ENCODE results near the gene DTX3L. TPM values are rescaled to one million over a fixed set of nuclear protein-coding genes. Genes with fewer than 3 reads are reported as not detected.

DTX3L gene
- total RNA-seq, 1 experiment from 2014 or later, result 41.7 TPM

DNA sequence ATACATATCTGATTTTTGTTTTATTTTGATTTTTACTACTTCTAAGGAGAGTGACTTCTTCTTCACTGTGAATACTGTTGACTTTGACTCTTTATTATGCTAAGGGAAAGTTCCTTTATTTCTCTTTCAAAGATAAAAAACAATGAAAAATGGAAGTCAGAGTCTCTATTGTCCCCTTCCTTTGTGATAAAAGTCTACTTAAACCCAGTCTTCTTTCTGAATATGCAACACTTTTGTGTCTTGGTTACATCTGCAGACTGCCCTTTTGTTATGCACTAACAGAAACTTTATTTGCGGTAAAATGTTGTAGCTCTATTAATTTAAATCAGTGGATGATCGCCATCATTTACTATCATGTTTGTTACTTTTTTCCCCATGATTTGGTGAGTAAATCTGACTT lies 26.5 kb downstream of the DTX3L start:
- Histone ChIP-seq H3K9me2 (ENCODE audit: insufficient read depth) (no peaks in the 10 kb centered on the region), H3K27me3 (ENCODE audit: insufficient read depth, low read depth) (no peaks in the 10 kb centered on the region), H2AFZ (no peak overlapping the region), H3F3A (ENCODE audit: insufficient read depth, low read depth) (no peaks in the 10 kb centered on the region), H3K4me3 (no peak overlapping the region), H3K27ac (no peak overlapping the region), H3K9me3 (ENCODE audit: insufficient read depth, low read depth) (no peaks in the 10 kb centered on the region), H3K79me2 (ENCODE audit: low read depth) (no peaks in the 10 kb centered on the region), H3K36me3 (ENCODE audit: low read depth) (no peaks in the 10 kb centered on the region), H3K4me2 (no peak overlapping the region), H3K4me1 (replicated peaks; ENCODE audit: insufficient read depth) (no peaks in the 10 kb centered on the region), H4K20me1 (ENCODE audit: insufficient read depth) (no peaks in the 10 kb centered on the region)
- BruUV-seq (replicated peaks), result no TSS peak
- intact Hi-C loops (cut with micrococcal nuclease; ENCODE audit: unreplicated experiment), result no loop called here
- TF ChIP-seq, protein P1, sequence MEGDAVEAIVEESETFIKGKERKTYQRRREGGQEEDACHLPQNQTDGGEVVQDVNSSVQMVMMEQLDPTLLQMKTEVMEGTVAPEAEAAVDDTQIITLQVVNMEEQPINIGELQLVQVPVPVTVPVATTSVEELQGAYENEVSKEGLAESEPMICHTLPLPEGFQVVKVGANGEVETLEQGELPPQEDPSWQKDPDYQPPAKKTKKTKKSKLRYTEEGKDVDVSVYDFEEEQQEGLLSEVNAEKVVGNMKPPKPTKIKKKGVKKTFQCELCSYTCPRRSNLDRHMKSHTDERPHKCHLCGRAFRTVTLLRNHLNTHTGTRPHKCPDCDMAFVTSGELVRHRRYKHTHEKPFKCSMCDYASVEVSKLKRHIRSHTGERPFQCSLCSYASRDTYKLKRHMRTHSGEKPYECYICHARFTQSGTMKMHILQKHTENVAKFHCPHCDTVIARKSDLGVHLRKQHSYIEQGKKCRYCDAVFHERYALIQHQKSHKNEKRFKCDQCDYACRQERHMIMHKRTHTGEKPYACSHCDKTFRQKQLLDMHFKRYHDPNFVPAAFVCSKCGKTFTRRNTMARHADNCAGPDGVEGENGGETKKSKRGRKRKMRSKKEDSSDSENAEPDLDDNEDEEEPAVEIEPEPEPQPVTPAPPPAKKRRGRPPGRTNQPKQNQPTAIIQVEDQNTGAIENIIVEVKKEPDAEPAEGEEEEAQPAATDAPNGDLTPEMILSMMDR (conservative IDR thresholded peaks at IDR 0.05), result no peak
- no peak for TF ChIP-seq EZH2 (IDR thresholded peaks at IDR 0.05; ENCODE audit: low read depth)
- ChIA-PET CTCF (no interaction called here), POLR2A (ENCODE audit: unreplicated experiment) (no interaction called here)
- no peak for DNase-seq

- Histone ChIP-seq H3K9me2 (ENCODE audit: insufficient read depth) (no peaks in the 10 kb centered on the region), H3K79me2 (ENCODE audit: low read depth) (no peaks in the 10 kb centered on the region), H3K4me3 (no peak overlapping the region), H3K36me3 (ENCODE audit: low read depth) (no peaks in the 10 kb centered on the region), H3K4me1 (replicated peaks; ENCODE audit: insufficient read depth) (no peaks in the 10 kb centered on the region), H3K27ac (no peak overlapping the region), H2AFZ (no peak overlapping the region), H3K27me3 (ENCODE audit: insufficient read depth, low read depth) (no peaks in the 10 kb centered on the region), H4K20me1 (ENCODE audit: insufficient read depth) (no peaks in the 10 kb centered on the region), H3F3A (ENCODE audit: insufficient read depth, low read depth) (no peaks in the 10 kb centered on the region), H3K4me2 (no peak overlapping the region), H3K9me3 (ENCODE audit: insufficient read depth, low read depth) (no peaks in the 10 kb centered on the region)
- DNase-seq, result no peak
- CTCF ChIA-PET, result no interaction called here
- intact Hi-C loops (cut with micrococcal nuclease; ENCODE audit: unreplicated experiment), result no loop called here
- POLR2A ChIA-PET (ENCODE audit: unreplicated experiment), result no interaction called here
- TF ChIP-seq, protein P1 (conservative IDR thresholded peaks at IDR 0.05), result no peak
- no peak for TF ChIP-seq EZH2 (IDR thresholded peaks at IDR 0.05; ENCODE audit: low read depth)
- no TSS peak for BruUV-seq (replicated peaks)
Observed at GRCh38 chr3:122594025-122594424, 29.9 kb downstream of the DTX3L start.

DNA sequence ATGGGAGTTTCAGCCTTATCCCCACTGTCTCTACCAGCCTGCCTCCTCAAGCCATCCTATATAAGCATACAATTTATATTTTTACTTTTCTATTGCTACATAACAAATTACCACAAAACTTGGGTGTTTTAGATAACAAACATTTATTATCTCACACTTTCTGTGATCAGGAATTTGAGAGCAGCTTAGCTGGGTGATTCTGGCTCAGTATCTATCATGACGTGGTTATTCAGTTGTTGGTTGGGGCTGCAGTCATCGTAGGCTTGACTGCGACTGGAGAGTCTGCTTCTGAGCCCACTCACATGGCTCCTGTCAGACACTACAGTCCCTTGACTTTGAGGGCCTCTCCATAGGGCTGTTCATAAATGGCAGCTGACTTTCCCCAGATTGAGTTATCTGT lies 34.0 kb downstream of the DTX3L start:
- Histone ChIP-seq H3K9me2 (ENCODE audit: insufficient read depth) (no peaks in the 10 kb centered on the region), H3K4me3 (no peak overlapping the region), H4K20me1 (ENCODE audit: insufficient read depth) (no peaks in the 10 kb centered on the region), H2AFZ (no peak overlapping the region), H3K4me2 (no peak overlapping the region), H3K79me2 (ENCODE audit: low read depth) (no peaks in the 10 kb centered on the region), H3K9me3 (ENCODE audit: insufficient read depth, low read depth) (no peaks in the 10 kb centered on the region), H3F3A (ENCODE audit: insufficient read depth, low read depth) (no peaks in the 10 kb centered on the region), H3K4me1 (replicated peaks; ENCODE audit: insufficient read depth) (no peaks in the 10 kb centered on the region), H3K36me3 (ENCODE audit: low read depth) (no peaks in the 10 kb centered on the region), H3K27me3 (ENCODE audit: insufficient read depth, low read depth) (no peaks in the 10 kb centered on the region), H3K27ac (no peak overlapping the region)
- no TSS peak for BruUV-seq (replicated peaks)
- CTCF ChIA-PET, result no interaction called here
- intact Hi-C loops (cut with micrococcal nuclease; ENCODE audit: unreplicated experiment), result no loop called here
- POLR2A ChIA-PET (ENCODE audit: unreplicated experiment), result no interaction called here
- TF ChIP-seq, protein P1 (conservative IDR thresholded peaks at IDR 0.05), result no peak
- no peak for TF ChIP-seq EZH2 (IDR thresholded peaks at IDR 0.05; ENCODE audit: low read depth)
- no peak for DNase-seq
